ENCODE results near the gene FCER2. TPM values are rescaled to one million over a fixed set of nuclear protein-coding genes. Genes with fewer than 3 reads are reported as not detected.

The FCER2 gene
- total RNA-seq, 1 experiment from 2014 or later = not detected

DNA sequence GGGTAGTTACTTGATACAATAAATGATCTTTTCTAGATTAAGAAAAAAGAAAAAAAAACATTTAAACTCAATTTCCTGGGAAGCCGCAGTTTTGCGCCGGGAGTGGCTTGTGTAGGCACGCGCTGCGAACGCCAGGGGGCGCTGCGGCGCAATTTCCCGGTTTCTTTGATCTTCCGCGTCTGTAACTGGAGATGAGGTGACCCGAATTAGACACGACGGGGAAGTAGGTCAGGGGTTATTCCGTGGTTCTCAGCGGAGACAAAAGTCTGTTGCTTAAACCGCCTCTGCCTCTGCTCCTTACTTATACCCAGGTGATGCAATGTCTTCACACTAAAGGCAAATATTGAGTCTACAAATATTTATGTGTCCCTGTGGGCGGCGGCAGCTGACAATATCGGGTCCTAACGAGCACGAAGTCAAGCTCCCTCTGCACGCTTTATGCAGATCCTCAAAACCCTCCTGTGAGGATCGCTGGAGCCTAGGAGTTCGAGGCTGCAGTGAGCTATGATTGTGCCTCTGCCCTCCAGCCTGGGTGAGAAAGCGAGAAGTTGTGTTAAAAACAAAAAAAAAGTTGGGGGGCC is 49.8 kb downstream of the FCER2 start:
- TF ChIP-seq EZH2phosphoT487 (IDR thresholded peaks at IDR 0.05; ENCODE audit: borderline replicate concordance, low read length) (no peak), EZH2 (IDR thresholded peaks at IDR 0.05; ENCODE audit: low read length, unreplicated experiment) (no peak)
- TF ChIP-seq, protein P1, sequence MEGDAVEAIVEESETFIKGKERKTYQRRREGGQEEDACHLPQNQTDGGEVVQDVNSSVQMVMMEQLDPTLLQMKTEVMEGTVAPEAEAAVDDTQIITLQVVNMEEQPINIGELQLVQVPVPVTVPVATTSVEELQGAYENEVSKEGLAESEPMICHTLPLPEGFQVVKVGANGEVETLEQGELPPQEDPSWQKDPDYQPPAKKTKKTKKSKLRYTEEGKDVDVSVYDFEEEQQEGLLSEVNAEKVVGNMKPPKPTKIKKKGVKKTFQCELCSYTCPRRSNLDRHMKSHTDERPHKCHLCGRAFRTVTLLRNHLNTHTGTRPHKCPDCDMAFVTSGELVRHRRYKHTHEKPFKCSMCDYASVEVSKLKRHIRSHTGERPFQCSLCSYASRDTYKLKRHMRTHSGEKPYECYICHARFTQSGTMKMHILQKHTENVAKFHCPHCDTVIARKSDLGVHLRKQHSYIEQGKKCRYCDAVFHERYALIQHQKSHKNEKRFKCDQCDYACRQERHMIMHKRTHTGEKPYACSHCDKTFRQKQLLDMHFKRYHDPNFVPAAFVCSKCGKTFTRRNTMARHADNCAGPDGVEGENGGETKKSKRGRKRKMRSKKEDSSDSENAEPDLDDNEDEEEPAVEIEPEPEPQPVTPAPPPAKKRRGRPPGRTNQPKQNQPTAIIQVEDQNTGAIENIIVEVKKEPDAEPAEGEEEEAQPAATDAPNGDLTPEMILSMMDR (conservative IDR thresholded peaks at IDR 0.05; ENCODE audit: low read depth, low read length) = peak; percentile 97
- Histone ChIP-seq H3K9me3 (ENCODE audit: low read length) (no peaks in the 10 kb centered on the region), H3K9ac (ENCODE audit: low read length) (no peak overlapping the region), H3K79me2 (ENCODE audit: low read length) (no peaks in the 10 kb centered on the region), H3K4me3 (ENCODE audit: low read length) (peak overlapping the region; percentile 23; the same call in 1 of the 2 replicates), H4K20me1 (ENCODE audit: low read length) (no peaks in the 10 kb centered on the region), H2AFZ (ENCODE audit: low read length) (peak overlapping the region; percentile 60), H3K36me3 (ENCODE audit: low read depth, low read length) (0 out of 2 replicates have a peak, but pooled peaks cover 2% of the 10 kb centered on the region), H3K27me3 (ENCODE audit: low read length) (no peaks in the 10 kb centered on the region), H3K9me2 (replicated peaks; ENCODE audit: low read length) (no peaks in the 10 kb centered on the region), H3K4me1 (ENCODE audit: insufficient read depth, low read length) (peaks cover 3% of the 10 kb centered on the region; the same call in 1 of the 2 replicates), H3K4me2 (ENCODE audit: low read length) (peak overlapping the region; percentile 70), H3F3A (ENCODE audit: low read length, unreplicated experiment) (no peaks in the 10 kb centered on the region), H3K27ac (ENCODE audit: low read length) (no peak overlapping the region)
- peak; percentile 78 for ATAC-seq
- CTCF ChIA-PET = interaction anchor here (0.5 to 1.7 kb wide), 5 partner anchors 11 to 104 kb away, joined by 3 to 11 read pairs (median 4); partner anchors contain the start of gene TRAPPC5
- intact Hi-C loops (cut with micrococcal nuclease) = loop anchor here (1.0 kb wide), 2 partner anchors 28 to 147 kb away; partner anchors contain the start of gene TRAPPC5
- BruUV-seq (replicated peaks) = no TSS peak
- POLR2A ChIA-PET (ENCODE audit: unreplicated experiment) = interaction anchor here (0.6 kb wide), 1 partner anchor 146 kb away, joined by 8 read pairs; no protein-coding TSS in a partner anchor
- DNase-seq = peak; percentile 95

DNA sequence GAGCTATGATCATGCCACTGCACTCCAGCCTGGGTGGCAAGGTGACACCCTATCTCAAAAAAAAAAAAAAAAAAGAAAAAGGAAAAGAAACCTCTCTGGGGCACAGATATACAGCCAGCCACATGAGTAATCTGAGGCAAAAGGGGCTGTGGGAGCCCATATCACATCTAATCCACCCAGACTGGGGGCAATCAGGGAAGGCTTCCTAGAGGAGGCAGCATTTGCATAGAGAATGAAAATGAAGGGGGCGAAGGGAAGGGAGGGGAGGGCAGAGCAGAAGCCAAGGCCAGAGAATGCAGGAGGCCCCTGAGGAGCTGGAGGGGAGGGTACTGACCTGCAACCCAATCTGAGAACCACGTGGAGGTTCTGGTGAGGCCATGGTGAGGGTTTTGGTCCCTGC is 51.8 kb downstream of the FCER2 start:
- no TSS peak for BruUV-seq (replicated peaks)
- Histone ChIP-seq H3K27me3 (ENCODE audit: low read length) (no peaks in the 10 kb centered on the region), H3K4me1 (ENCODE audit: insufficient read depth, low read length) (peaks cover 3% of the 10 kb centered on the region; the same call in 1 of the 2 replicates), H3K9ac (ENCODE audit: low read length) (no peak overlapping the region), H3K9me2 (replicated peaks; ENCODE audit: low read length) (no peaks in the 10 kb centered on the region), H3K4me3 (ENCODE audit: low read length) (no peak overlapping the region), H3K9me3 (ENCODE audit: low read length) (no peaks in the 10 kb centered on the region), H3K36me3 (ENCODE audit: low read depth, low read length) (0 out of 2 replicates have a peak, but pooled peaks cover 2% of the 10 kb centered on the region), H3F3A (ENCODE audit: low read length, unreplicated experiment) (no peaks in the 10 kb centered on the region), H4K20me1 (ENCODE audit: low read length) (no peaks in the 10 kb centered on the region), H3K27ac (ENCODE audit: low read length) (no peak overlapping the region), H3K79me2 (ENCODE audit: low read length) (no peaks in the 10 kb centered on the region), H3K4me2 (ENCODE audit: low read length) (no peak overlapping the region), H2AFZ (ENCODE audit: low read length) (no peak overlapping the region)
- no peak for DNase-seq
- TF ChIP-seq, protein P1 (conservative IDR thresholded peaks at IDR 0.05; ENCODE audit: low read depth, low read length) = no peak
- TF ChIP-seq EZH2 (IDR thresholded peaks at IDR 0.05; ENCODE audit: low read length, unreplicated experiment) = no peak
- POLR2A ChIA-PET (ENCODE audit: unreplicated experiment) = no interaction called here
- CTCF ChIA-PET = interaction anchor here (1.2 kb wide), 1 partner anchor 31 kb away, joined by 4 read pairs; the partner anchor contains the start of gene TRAPPC5
- ATAC-seq = no peak
- intact Hi-C loops (cut with micrococcal nuclease) = no loop called here

Measured in PC-3 (cell line).